Endothelial cell of umbilical vein (primary cell): ENCODE measurements around the gene GCM1. TPM values are rescaled to one million over a fixed set of nuclear protein-coding genes. Genes with fewer than 3 reads are reported as not detected.
A peak's percentile ranks its signal among the peaks of the same experiment; 100 is the strongest.

Experiments
- BruUV-seq: library from RNA; stranded (reverse); fragments of 400-500 nt; replicated peaks from 2 replicates; lab custom pipeline; 2021; lab: Mats Ljungman, UMichigan
- CTCF ChIA-PET: fragments of 300-600, 350-600 bp; sonication (Branson Sonifier 250); formaldehyde crosslinking; loops from one replicate; lab custom pipeline; 2021; ENCODE audit warnings: antibody characterized with exemption, inconsistent platforms; lab: Charles Lee
- POLR2A ChIA-PET: fragments of 300-600, 350-600 bp; sonication (Branson Sonifier 250); formaldehyde crosslinking; loops from one replicate; lab custom pipeline; 2021; ENCODE audit warnings: antibody characterized with exemption, inconsistent platforms; lab: Charles Lee
- DNase-seq: peaks from one replicate; pipeline ENCODE4 v3.0.0-alpha.2; 2011; ENCODE audit warnings: low read depth, low spot score
- FAIRE-seq: peaks from 2 replicates; lab custom pipeline; 2011; peaks lifted over from hg19 to GRCh38; lab: Jason Lieb, UNC
- H2AFZ ChIP-seq: 2 replicates; pipeline ENCODE4 v1.6.0; 2012; ENCODE audit warnings: low read depth, low read length, control low read depth, inconsistent platforms
- H3K27ac ChIP-seq: 2 replicates; pipeline ENCODE4 v1.5.1; 2011; ENCODE audit warnings: low read depth, mild to moderate bottlenecking, control low read depth, low read length, moderate library complexity; ENCODE audit not compliant: insufficient read depth
- H3K27me3 ChIP-seq, 2 experiments: 2 replicates each; pipeline versions ENCODE4 v1.6.0 to v1.6.1; 2011; ENCODE audit warnings: low read length in 2 of 2, mixed read lengths in 1 of 2; ENCODE audit not compliant: control insufficient read depth in 2 of 2, insufficient read depth in 2 of 2
- H3K36me3 ChIP-seq, 2 experiments: 2 replicates in 1 of 2; 3 replicates in 1 of 2; pipeline ENCODE4 v1.5.1; 2011; ENCODE audit warnings: low read length in 2 of 2, mild to moderate bottlenecking in 1 of 2, moderate library complexity in 1 of 2; ENCODE audit not compliant: control insufficient read depth in 2 of 2, insufficient read depth in 2 of 2; ENCODE audit errors: extremely low read depth in 1 of 2
- H3K4me1 ChIP-seq: 3 replicates; pipeline ENCODE4 v1.5.1; 2011; ENCODE audit warnings: mild to moderate bottlenecking, low read length; ENCODE audit not compliant: control insufficient read depth, insufficient read depth; ENCODE audit errors: extremely low read depth
- H3K4me2 ChIP-seq: 2 replicates; pipeline ENCODE4 v1.6.1; 2011; ENCODE audit warnings: low read length, control low read depth, mixed read lengths; ENCODE audit not compliant: insufficient read depth
- H3K4me3 ChIP-seq, 3 experiments: fragments of 200-600 bp in 1 of 3; sonication (generic), shearing (Covaris generic) in 1 of 3; replicated peaks in 1 of 3; 2 replicates each; pipeline ENCODE4 v1.5.1; 2011 to 2016; ENCODE audit warnings: control low read depth in 3 of 3, low read length in 3 of 3, mild to moderate bottlenecking in 2 of 3, inconsistent platforms in 1 of 3, low read depth in 1 of 3, moderate library complexity in 1 of 3; ENCODE audit not compliant: insufficient read depth in 1 of 3
- H3K79me2 ChIP-seq: 2 replicates; pipeline ENCODE4 v1.6.0; 2012; ENCODE audit warnings: low read length, inconsistent platforms; ENCODE audit not compliant: control insufficient read depth, insufficient read depth
- H3K9ac ChIP-seq: replicated peaks from 2 replicates; pipeline ENCODE3; 2011; ENCODE audit warnings: low read length, control low read depth; ENCODE audit not compliant: insufficient read depth; ENCODE audit errors: extremely low read depth
- H3K9me1 ChIP-seq: replicated peaks from 3 replicates; pipeline ENCODE4 v1.6.0; 2011; ENCODE audit warnings: mild to moderate bottlenecking, low read length; ENCODE audit not compliant: control insufficient read depth, insufficient read depth; ENCODE audit errors: extremely low read depth
- H3K9me3 ChIP-seq: replicated peaks from 2 replicates; pipeline ENCODE4 v1.5.1; 2012; ENCODE audit warnings: low read length, inconsistent platforms; ENCODE audit not compliant: control insufficient read depth, insufficient read depth
- H4K20me1 ChIP-seq: replicated peaks from 2 replicates; pipeline ENCODE3; 2011; ENCODE audit warnings: mild to moderate bottlenecking, low read length; ENCODE audit not compliant: control insufficient read depth, insufficient read depth; ENCODE audit errors: extremely low read depth
- EZH2 ChIP-seq: IDR thresholded peaks from 2 replicates; pipeline ENCODE4 v1.6.1; 2012; ENCODE audit warnings: borderline replicate concordance, low read depth, mild to moderate bottlenecking, moderate library complexity, low read length, inconsistent platforms; ENCODE audit not compliant: severe bottlenecking
- FOS ChIP-seq: IDR thresholded peaks from 2 replicates; pipeline ENCODE4 v1.6.1; 2011; ENCODE audit warnings: mild to moderate bottlenecking, low read length, moderate library complexity, borderline replicate concordance; ENCODE audit not compliant: insufficient read depth
- GATA2 ChIP-seq: IDR thresholded peaks from 2 replicates; pipeline ENCODE4 v1.7.0; 2011; ENCODE audit warnings: low read depth, mild to moderate bottlenecking, moderate library complexity, mixed read lengths, low read length; ENCODE audit not compliant: insufficient read length, insufficient read depth
- JUN ChIP-seq: IDR thresholded peaks from 2 replicates; pipeline ENCODE4 v1.6.1; 2011; ENCODE audit warnings: borderline replicate concordance, low read depth; ENCODE audit not compliant: insufficient read length, insufficient read depth
- MYC ChIP-seq: IDR thresholded peaks from one replicate; pipeline ENCODE4 v1.6.1; 2011; ENCODE audit warnings: mild to moderate bottlenecking, low read depth, low read length
- POLR2A ChIP-seq: IDR thresholded peaks from 2 replicates; pipeline ENCODE4 v1.6.1; 2012; ENCODE audit warnings: low read depth, mild to moderate bottlenecking, control low read depth, low read length
- POLR2AphosphoS5 ChIP-seq: IDR thresholded peaks from 2 replicates; pipeline ENCODE4 v1.6.1; 2012; ENCODE audit warnings: low read depth, mild to moderate bottlenecking, control low read depth, low read length, moderate library complexity; ENCODE audit not compliant: insufficient read depth
- dilution Hi-C: fragments of 300-500 bp; cut with MboI; formaldehyde crosslinking; loops from one replicate; pipeline ENCODE4 v1.15.0; 2019; ENCODE audit warnings: low sequenced_read_pairs; ENCODE audit not compliant: extremely low pct_ligation_motif_present
- intact Hi-C: fragments of 100-400 bp; cut with micrococcal nuclease; formaldehyde crosslinking; loops from one replicate; pipeline ENCODE4 v1.10.0; 2022
- polyA plus RNA-seq, 4 experiments: library from polyadenylated mRNA; depleted of rRNA in 3 of 4; stranded (reverse) in 3 of 4; unstranded in 1 of 4; fragments of >200 nt; gene quantifications; 2 replicates each; pipeline versions ENCODE4 v1.2.1 to v1.2.3, GENCODE V29; 2011 to 2012; ENCODE audit warnings: missing spikeins in 1 of 4
- total RNA-seq: library from RNA; stranded (reverse); gene quantifications from 2 replicates; pipeline ENCODE4 v1.2.3, GENCODE V29; 2021
- TF ChIP-seq, protein P1 (sequence below): IDR thresholded peaks from 2 replicates; pipeline ENCODE4 v1.6.1; 2011; ENCODE audit not compliant: insufficient read depth, insufficient read length
- TF ChIP-seq, protein P2 (sequence below), 2 donors: IDR thresholded peaks; 1 replicate in 1 of 2; 2 replicates in 1 of 2; pipeline ENCODE4 v1.5.1; 2011; ENCODE audit warnings: low read length in 2 of 2, mild to moderate bottlenecking in 2 of 2, moderate library complexity in 2 of 2, control low read depth in 1 of 2, inconsistent platforms in 1 of 2, low read depth in 1 of 2; ENCODE audit not compliant: insufficient read depth in 1 of 2; ENCODE audit errors: extremely low read depth in 1 of 2

GCM1 gene
- total and polyA plus RNA-seq, 2 donors (not counting 3 experiments of a cell fraction or from before 2014, with no cell fraction given), result not detected

DNA sequence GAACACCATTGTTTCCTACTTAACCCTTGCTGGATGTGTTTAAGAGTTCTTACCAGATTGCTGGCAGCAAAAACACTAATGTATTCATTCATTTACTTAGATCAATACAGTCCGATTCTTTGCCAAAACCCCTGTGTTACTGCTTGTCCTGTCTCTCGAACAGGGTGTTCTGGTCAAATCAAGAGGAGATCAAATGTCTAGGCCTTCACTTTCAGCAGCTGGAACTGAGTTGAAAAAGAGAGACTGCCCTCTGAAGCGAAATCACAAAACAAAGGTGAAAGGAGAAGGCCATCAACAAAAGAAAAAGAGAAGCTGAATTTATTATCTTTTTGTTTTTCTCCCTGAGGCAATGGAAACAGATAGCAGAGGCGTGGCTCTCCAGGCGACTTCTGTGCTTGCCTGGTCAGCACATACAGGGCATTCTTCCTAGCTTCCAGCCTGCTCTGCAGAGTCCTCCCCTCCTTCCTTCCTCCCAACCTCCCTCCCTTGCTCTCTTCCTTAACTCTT is 44.1 kb upstream of the GCM1 start:
- H3K27me3 ChIP-seq, result peaks cover 0 to 2% of the 10 kb centered on the region in 2 experiments
- H3K27ac ChIP-seq, result no peak overlapping the region
- no peaks in the 10 kb centered on the region for H3K36me3 ChIP-seq
- H2AFZ ChIP-seq, result no peak overlapping the region
- ChIA-PET CTCF (interaction anchor here (1.2 kb wide), 1 partner anchor 9 kb away, joined by 3 read pairs; no protein-coding TSS in a partner anchor), POLR2A (no interaction called here)
- no peak overlapping the region for H3K4me2 ChIP-seq
- no peak for TF ChIP-seq FOS
- TF ChIP-seq MYC, result no peak
- TF ChIP-seq JUN, result no peak
- TF ChIP-seq, protein P1, sequence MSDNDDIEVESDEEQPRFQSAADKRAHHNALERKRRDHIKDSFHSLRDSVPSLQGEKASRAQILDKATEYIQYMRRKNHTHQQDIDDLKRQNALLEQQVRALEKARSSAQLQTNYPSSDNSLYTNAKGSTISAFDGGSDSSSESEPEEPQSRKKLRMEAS, result no peak
- no peak for TF ChIP-seq EZH2
- TF ChIP-seq GATA2, result no peak
- no peak for TF ChIP-seq POLR2A
- TF ChIP-seq, protein P2, sequence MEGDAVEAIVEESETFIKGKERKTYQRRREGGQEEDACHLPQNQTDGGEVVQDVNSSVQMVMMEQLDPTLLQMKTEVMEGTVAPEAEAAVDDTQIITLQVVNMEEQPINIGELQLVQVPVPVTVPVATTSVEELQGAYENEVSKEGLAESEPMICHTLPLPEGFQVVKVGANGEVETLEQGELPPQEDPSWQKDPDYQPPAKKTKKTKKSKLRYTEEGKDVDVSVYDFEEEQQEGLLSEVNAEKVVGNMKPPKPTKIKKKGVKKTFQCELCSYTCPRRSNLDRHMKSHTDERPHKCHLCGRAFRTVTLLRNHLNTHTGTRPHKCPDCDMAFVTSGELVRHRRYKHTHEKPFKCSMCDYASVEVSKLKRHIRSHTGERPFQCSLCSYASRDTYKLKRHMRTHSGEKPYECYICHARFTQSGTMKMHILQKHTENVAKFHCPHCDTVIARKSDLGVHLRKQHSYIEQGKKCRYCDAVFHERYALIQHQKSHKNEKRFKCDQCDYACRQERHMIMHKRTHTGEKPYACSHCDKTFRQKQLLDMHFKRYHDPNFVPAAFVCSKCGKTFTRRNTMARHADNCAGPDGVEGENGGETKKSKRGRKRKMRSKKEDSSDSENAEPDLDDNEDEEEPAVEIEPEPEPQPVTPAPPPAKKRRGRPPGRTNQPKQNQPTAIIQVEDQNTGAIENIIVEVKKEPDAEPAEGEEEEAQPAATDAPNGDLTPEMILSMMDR (IDR thresholded peaks at IDR 0.05; ENCODE audit: extremely low read depth in 1 of 2, insufficient read depth in 1 of 2, low read depth in 1 of 2, low read length in 2 of 2), result no peak
- no peak for TF ChIP-seq POLR2AphosphoS5
- no peaks in the 10 kb centered on the region for H3K9me3 ChIP-seq
- no peak for FAIRE-seq
- dilution Hi-C loops (no loop called here), intact Hi-C loops (no loop called here)
- H3K4me3 ChIP-seq, result no peak overlapping the region
- no peaks in the 10 kb centered on the region for H3K4me1 ChIP-seq
- H3K9me1 ChIP-seq, result no peaks in the 10 kb centered on the region
- H3K9ac ChIP-seq, result no peak overlapping the region
- DNase-seq, result peak; percentile 7
- BruUV-seq, result no TSS peak
- H4K20me1 ChIP-seq, result no peaks in the 10 kb centered on the region
- H3K79me2 ChIP-seq, result no peaks in the 10 kb centered on the region
